MCF 10A (cell line): ENCODE data around the gene MRPL42. TPM values are rescaled to one million over a fixed set of nuclear protein-coding genes. Genes with fewer than 3 reads are reported as not detected.
"Not testable (repeated sequence)": the region's sequence is repeated elsewhere in the genome, so short reads cannot be mapped to it uniquely, and the experiment has no call there.

Experiments used
- BruUV-seq: library from RNA; stranded (reverse); fragments of 400-500 nt; replicated peaks from 2 replicates; lab custom pipeline; 2021; lab: Mats Ljungman, UMichigan
- CTCF ChIA-PET: fragments of 300-600 bp; sonication (Branson Sonifier 250); formaldehyde crosslinking; extraction: SDS; loops from one replicate; lab custom pipeline; 2021; ENCODE audit warnings: antibody characterized with exemption, inconsistent platforms; lab: Yijun Ruan, JAX
- POLR2A ChIA-PET: fragments of 300-600, 350-650 bp; sonication (Branson Sonifier 250); formaldehyde crosslinking; extraction: SDS; loops from one replicate; lab custom pipeline; 2020; ENCODE audit warnings: antibody characterized with exemption, inconsistent platforms; lab: Yijun Ruan, JAX
- DNase-seq: peaks from one replicate; pipeline ENCODE4 v3.0.0-alpha.2; 2018; ENCODE audit not compliant: unreplicated experiment
- H3K27ac Mint-ChIP-seq: one replicate; pipeline ENCODE4 v1.8.0; 2022; ENCODE audit warnings: mild to moderate bottlenecking, low read depth, mixed read lengths; ENCODE audit not compliant: unreplicated experiment
- H3K27me3 Mint-ChIP-seq: one replicate; pipeline ENCODE4 v1.8.0; 2022; ENCODE audit warnings: mixed read lengths; ENCODE audit not compliant: insufficient read depth, unreplicated experiment
- H3K36me3 Mint-ChIP-seq: one replicate; pipeline ENCODE4 v1.8.0; 2022; ENCODE audit warnings: mild to moderate bottlenecking, moderate library complexity, mixed read lengths; ENCODE audit not compliant: insufficient read depth, unreplicated experiment
- H3K4me1 Mint-ChIP-seq: one replicate; pipeline ENCODE4 v1.8.0; 2022; ENCODE audit warnings: mixed read lengths; ENCODE audit not compliant: insufficient read depth, unreplicated experiment
- H3K4me3 Mint-ChIP-seq: one replicate; pipeline ENCODE4 v1.8.0; 2022; ENCODE audit warnings: mild to moderate bottlenecking, moderate library complexity, mixed read lengths; ENCODE audit not compliant: unreplicated experiment
- H3K9me3 Mint-ChIP-seq: one replicate; pipeline ENCODE4 v1.8.0; 2022; ENCODE audit warnings: mixed read lengths; ENCODE audit not compliant: unreplicated experiment
- CTCF ChIP-seq: fragments of 200-600 bp; IDR thresholded peaks from one replicate; pipeline ENCODE4 v1.8.0; 2022; ENCODE audit warnings: antibody characterized with exemption, mild to moderate bottlenecking; ENCODE audit not compliant: unreplicated experiment
- intact Hi-C: fragments of 100-400 bp; cut with micrococcal nuclease; formaldehyde crosslinking; loops from 2 replicates; pipeline ENCODE4 v1.14.1; 2022
- total RNA-seq: library from RNA; stranded (reverse); gene quantifications from 2 replicates; pipeline ENCODE4 v1.2.3, GENCODE V29; 2022

The MRPL42 gene
- total RNA-seq, 1 experiment from 2014 or later = 90.2 TPM

GRCh38 chr12:93429448-93429847 is 37.9 kb upstream of the MRPL42 start:
- ChIA-PET POLR2A (interaction anchor here (0.6 to 1.1 kb wide), 7 partner anchors 10 to 1525 kb away, joined by 3 to 8 read pairs (median 3); partner anchors contain the start of gene UBE2N), CTCF (interaction anchor here (0.6 to 1.2 kb wide), 6 partner anchors 9 to 642 kb away, joined by 3 to 6 read pairs (median 4); no protein-coding TSS in a partner anchor)
- TF ChIP-seq CTCF = no peak
- no peak for DNase-seq
- no peak overlapping the region for H3K4me3 Mint-ChIP-seq
- peak overlapping the region; percentile 32 for H3K27ac Mint-ChIP-seq
- peaks cover 4% of the 10 kb centered on the region for H3K36me3 Mint-ChIP-seq
- no TSS peak for BruUV-seq
- peaks cover 35% of the 10 kb centered on the region for H3K4me1 Mint-ChIP-seq
- intact Hi-C loops = no loop called here
- no peaks in the 10 kb centered on the region for H3K9me3 Mint-ChIP-seq
- no peaks in the 10 kb centered on the region for H3K27me3 Mint-ChIP-seq

DNA sequence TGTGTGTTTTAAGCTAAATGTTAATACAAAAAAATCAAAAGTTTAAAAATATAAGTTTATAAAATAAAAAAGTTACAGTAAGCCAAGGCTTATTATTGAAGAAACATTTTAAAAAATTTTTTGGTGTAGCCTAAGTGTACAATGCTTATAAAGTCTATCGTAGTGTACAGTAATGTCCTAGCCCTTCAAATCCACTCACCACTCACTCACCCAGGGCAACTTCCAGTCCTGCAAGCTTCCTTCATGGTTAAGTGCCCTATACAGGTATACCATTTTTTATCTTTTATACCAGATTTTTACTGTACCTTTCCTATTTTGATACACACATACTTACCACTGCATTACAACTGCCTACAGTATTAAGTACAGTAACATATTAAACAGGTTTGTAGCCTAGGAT is 37.5 kb upstream of the MRPL42 start:
- intact Hi-C loops = no loop called here
- Mint-ChIP-seq H3K9me3 (no peaks in the 10 kb centered on the region), H3K4me1 (peaks cover 35% of the 10 kb centered on the region), H3K27me3 (no peaks in the 10 kb centered on the region), H3K36me3 (peaks cover 4% of the 10 kb centered on the region), H3K4me3 (no peak overlapping the region), H3K27ac (peak overlapping the region; percentile 32)
- ChIA-PET CTCF (interaction anchor here (0.6 to 1.2 kb wide), 6 partner anchors 10 to 642 kb away, joined by 3 to 6 read pairs (median 4); no protein-coding TSS in a partner anchor), POLR2A (interaction anchor here (0.6 to 1.1 kb wide), 7 partner anchors 10 to 1525 kb away, joined by 3 to 8 read pairs (median 3); partner anchors contain the start of gene UBE2N)
- no TSS peak for BruUV-seq
- DNase-seq = no peak
- no peak for TF ChIP-seq CTCF

DNA sequence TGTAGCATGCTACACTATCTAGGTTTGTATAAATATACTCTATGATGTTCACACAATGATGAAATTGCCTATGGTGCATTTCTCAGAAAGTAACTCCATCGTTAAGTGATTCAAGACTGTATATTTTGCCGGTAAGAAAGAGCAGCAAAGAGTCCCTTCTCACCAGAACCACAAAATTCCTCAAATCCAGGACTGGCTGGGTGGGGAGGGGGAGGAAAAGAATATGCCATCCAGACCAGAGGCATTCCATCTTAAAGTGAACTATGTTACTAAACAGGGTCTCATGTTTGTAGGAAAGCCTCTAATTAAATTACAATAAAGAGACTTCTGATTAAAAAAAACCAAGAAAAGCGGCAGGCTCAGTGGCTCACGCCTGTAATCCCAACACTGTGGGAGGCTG is 37.0 kb upstream of the MRPL42 start:
- Mint-ChIP-seq H3K9me3 (no peaks in the 10 kb centered on the region), H3K4me3 (no peak overlapping the region), H3K27me3 (no peaks in the 10 kb centered on the region), H3K4me1 (peaks cover 33% of the 10 kb centered on the region), H3K36me3 (peaks cover 4% of the 10 kb centered on the region), H3K27ac (no peak overlapping the region)
- intact Hi-C loops = no loop called here
- POLR2A ChIA-PET = interaction anchor here (0.6 kb wide), 1 partner anchor 48 kb away, joined by 3 read pairs; no protein-coding TSS in a partner anchor
- CTCF ChIA-PET = interaction anchor here (0.6 to 1.2 kb wide), 3 partner anchors 10 to 603 kb away, joined by 3 to 6 read pairs (median 4); no protein-coding TSS in a partner anchor
- TF ChIP-seq CTCF = no peak
- no peak for DNase-seq
- BruUV-seq = no TSS peak

GRCh38 chr12:93432031-93432430 is 35.3 kb upstream of the MRPL42 start:
- CTCF ChIA-PET = interaction anchor here (0.5 to 1.5 kb wide), 2 partner anchors 11 to 12 kb away, joined by 3 to 11 read pairs; no protein-coding TSS in a partner anchor
- BruUV-seq, DNase-seq, intact Hi-C loops, H3K27ac Mint-ChIP-seq, H3K9me3 Mint-ChIP-seq, H3K4me3 Mint-ChIP-seq, H3K27me3 Mint-ChIP-seq, H3K36me3 Mint-ChIP-seq: not testable (repeated sequence)
- peaks cover 32% of the 10 kb centered on the region for H3K4me1 Mint-ChIP-seq
- POLR2A ChIA-PET = interaction anchor here (1.4 to 3.1 kb wide), 2 partner anchors 10 to 35 kb away, joined by 6 to 8 read pairs; partner anchors contain the start of genes MRPL42 and UBE2N
